GM21367 (cell line): ENCODE data around the gene SLAMF7.

Experiments used
- ATAC-seq: cut with Tn5 transposase; IDR thresholded peaks from one replicate; pipeline ENCODE4 v1.9.1; 2021; ENCODE audit not compliant: unreplicated experiment

SLAMF7 gene

DNA sequence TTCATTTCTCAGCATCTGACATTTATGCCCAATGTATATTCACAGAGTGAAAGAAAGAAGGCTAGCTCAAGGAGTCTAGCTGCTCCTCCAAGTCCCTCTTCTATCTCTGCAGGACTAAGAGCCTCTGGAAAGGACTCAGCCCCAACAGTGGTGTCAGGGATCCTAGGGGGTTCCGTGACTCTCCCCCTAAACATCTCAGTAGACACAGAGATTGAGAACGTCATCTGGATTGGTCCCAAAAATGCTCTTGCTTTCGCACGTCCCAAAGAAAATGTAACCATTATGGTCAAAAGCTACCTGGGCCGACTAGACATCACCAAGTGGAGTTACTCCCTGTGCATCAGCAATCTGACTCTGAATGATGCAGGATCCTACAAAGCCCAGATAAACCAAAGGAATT is 60.6 kb downstream of the SLAMF7 start:
- no peak for ATAC-seq

DNA sequence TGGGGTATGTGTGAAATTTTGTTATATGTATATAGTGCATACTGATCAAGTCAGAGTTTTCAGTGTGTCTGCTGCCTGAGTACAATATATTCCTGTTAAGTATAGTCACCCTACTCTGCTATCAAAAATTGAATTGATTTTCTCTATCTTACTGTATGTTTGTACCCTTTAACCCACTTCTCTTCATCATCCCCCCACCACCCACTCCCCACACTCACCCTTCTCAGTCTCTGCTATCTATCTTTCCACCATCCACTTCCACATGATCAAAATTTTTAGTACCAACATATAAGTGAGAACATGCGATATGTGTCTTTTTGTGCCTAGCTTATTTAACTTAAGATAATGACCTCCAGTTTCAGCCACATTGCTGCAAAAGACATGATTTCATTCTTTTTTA is 61.1 kb downstream of the SLAMF7 start:
- no peak for ATAC-seq

- no peak for ATAC-seq
These were observed 61.8 kb downstream of the SLAMF7 start for GRCh38 chr1:160800645-160801408.

- no peak for ATAC-seq
These were observed 63.0 kb downstream of the SLAMF7 start for GRCh38 chr1:160801836-160802580.
